ENCODE results near the gene PNMA6F. TPM values are rescaled to one million over a fixed set of nuclear protein-coding genes. Genes with fewer than 3 reads are reported as not detected.
A peak's percentile ranks its signal among the peaks of the same experiment; 100 is the strongest.

Gene PNMA6F
- not detected for total RNA-seq

DNA sequence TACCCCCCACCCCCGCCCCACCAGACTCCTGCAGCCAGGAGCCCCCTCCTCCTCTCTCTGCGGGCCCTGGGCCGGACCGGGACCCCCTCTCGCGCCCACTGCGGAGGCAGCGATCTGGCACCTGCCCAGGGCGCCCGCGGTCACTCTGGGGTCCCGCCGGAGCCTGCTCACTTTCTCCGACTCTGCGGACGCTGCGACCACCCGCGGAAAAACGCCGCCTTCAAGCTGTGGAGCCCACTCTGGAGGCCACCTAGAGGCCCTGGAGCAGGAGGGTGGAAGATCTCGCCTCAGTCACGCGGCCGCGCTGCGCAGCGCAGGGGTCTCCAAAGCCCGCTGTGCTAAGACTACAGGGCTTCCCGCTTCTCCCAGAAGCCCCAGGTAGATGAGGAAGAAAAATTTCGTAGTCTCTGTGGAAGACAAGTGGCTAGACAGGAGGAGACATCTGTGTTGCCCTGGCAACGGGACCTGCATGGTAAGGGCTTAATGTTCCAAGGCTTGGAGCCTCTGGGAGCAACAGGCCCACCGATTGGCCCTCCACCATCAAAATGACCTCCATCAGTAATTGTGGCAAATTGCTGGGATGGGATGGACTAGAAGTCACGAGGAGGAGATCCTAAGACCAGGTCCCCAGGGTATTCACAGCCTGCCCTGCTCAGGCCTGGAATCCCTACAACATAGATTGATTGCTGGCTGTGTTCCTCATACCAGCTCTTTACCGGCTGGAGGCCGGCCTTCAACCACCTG lies at the start of gene PNMA6F:
PNMA6F (minus strand) TSS at position 387 of the 744 bp plus-strand sequence. CDS start 1,093 bp downstream, outside the sequence.
- intact Hi-C loops (cut with DNase I, micrococcal nuclease): no loop called here
- peaks cover 5% of the 10 kb centered on the region for H3K27me3 Mint-ChIP-seq
- H3K9me3 Mint-ChIP-seq (ENCODE audit: low read depth): no peaks in the 10 kb centered on the region
- H3K4me1 Mint-ChIP-seq: peaks cover 5% of the 10 kb centered on the region
- ATAC-seq (no peak), DNase-seq (no peak)
- ChIA-PET CTCF (no interaction called here), POLR2A (no interaction called here)
- no peaks in the 10 kb centered on the region for H3K36me3 Mint-ChIP-seq (ENCODE audit: low read depth)
- H3K4me3 Mint-ChIP-seq: no peak within 1 kb of the TSS
- H3K27ac Mint-ChIP-seq: no peak within 1 kb of the TSS

DNA sequence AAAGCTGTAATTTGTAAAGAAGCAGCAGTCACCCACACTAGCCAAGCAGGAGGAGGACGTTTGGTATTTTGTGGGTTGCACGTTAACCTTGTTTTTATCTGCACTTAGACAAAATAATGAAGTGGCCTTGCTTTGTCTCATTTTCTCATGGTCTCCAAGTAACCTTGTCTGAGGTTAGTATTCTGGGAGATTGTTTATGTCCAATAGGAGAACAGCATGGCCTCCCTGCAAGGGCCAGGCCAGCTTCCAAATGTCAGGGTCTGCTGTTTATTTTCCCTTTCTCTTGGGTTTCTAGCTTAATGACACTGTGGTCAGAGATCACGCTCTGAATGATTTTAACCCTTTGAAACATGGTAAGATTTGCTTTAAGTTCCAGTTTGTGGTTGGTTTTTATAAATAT lies 49.7 kb upstream of the PNMA6F start:
- ChIA-PET POLR2A (no interaction called here), CTCF (no interaction called here)
- H3K9me3 Mint-ChIP-seq (ENCODE audit: low read depth): no peaks in the 10 kb centered on the region
- intact Hi-C loops (cut with DNase I, micrococcal nuclease): no loop called here
- H3K27ac Mint-ChIP-seq: no peak overlapping the region
- H3K27me3 Mint-ChIP-seq: no peaks in the 10 kb centered on the region
- no peak overlapping the region for H3K4me3 Mint-ChIP-seq
- no peak for DNase-seq
- peaks cover 7% of the 10 kb centered on the region for H3K4me1 Mint-ChIP-seq
- no peaks in the 10 kb centered on the region for H3K36me3 Mint-ChIP-seq (ENCODE audit: low read depth)
- no peak for ATAC-seq

DNA sequence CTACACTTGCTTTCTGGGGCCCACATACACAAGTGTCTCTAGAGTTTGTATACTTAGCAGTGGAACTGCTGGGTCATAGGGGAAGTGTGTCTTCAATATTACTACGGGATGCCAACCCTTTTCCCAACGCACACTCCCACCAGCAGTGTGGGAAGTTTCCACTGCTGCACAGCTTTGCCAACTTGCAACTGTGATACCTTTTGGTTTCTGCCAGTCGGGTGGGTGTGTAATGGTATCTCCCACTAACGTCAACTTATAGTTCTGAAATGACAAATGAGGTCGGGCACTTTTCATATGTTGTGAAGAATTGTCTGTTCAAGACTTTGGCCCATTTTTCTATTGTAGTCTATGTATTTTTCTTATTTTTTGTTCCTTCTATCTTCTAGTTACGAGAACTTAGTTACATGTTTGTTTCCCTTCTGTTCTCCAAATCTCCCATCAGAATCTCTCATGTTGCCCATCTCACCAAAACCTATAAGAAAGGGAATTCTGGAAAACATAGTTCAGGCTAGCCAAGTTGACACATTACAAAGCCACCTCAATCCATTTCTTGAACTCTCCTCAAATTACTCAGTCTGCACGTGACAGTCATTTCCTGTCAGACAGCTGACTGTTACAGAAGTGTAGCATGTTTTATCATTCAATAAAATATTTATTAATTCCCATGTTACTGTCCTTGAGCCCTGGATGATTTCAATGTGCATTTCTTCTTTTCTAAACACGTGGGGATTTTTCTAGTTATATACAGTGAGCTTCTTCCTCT lies 48.9 kb upstream of the PNMA6F start:
- no peak overlapping the region for H3K27ac Mint-ChIP-seq
- H3K27me3 Mint-ChIP-seq: no peaks in the 10 kb centered on the region
- H3K36me3 Mint-ChIP-seq (ENCODE audit: low read depth): no peaks in the 10 kb centered on the region
- ATAC-seq (peak; percentile 44), DNase-seq (peak; percentile 15)
- intact Hi-C loops (cut with DNase I, micrococcal nuclease): no loop called here
- H3K4me3 Mint-ChIP-seq: no peak overlapping the region
- no peaks in the 10 kb centered on the region for H3K9me3 Mint-ChIP-seq (ENCODE audit: low read depth)
- CTCF ChIA-PET: no interaction called here
- POLR2A ChIA-PET: no interaction called here
- peaks cover 7% of the 10 kb centered on the region for H3K4me1 Mint-ChIP-seq

DNA sequence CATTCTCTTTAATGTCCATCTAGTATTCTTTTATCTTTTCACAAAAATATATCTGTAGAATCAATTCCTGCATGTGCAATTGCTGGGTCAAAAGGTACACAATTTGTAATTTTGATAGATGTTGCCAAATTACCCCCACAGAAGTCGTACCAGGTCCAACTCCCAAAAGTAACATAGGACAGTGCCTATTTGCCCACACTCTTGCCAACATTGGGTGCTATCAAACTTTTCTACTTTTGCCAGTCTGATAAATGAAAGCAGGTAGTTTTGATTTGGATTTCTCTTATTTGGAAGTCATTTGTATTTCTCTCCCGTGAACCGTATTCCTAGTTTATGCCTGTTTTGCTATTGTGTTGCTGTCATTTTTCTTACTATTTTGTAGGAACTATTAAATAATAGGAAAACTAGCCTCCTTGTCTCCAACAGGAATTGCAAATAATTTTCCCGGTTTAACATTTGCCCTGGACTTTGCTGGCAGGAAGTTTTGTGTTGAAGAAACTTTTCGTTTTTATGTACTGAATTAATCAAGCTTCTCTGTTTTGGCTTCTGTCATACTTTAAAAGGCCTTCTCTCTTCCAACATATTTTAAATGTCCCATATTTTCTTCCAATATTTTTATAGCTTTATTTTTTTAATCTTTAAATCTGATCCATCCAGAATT lies 45.4 kb upstream of the PNMA6F start:
- H3K27ac Mint-ChIP-seq: no peak overlapping the region
- intact Hi-C loops (cut with DNase I, micrococcal nuclease): no loop called here
- ATAC-seq (no peak), DNase-seq (no peak)
- POLR2A ChIA-PET: no interaction called here
- H3K4me3 Mint-ChIP-seq: no peak overlapping the region
- H3K27me3 Mint-ChIP-seq: no peaks in the 10 kb centered on the region
- CTCF ChIA-PET: no interaction called here
- no peaks in the 10 kb centered on the region for H3K36me3 Mint-ChIP-seq (ENCODE audit: low read depth)
- H3K4me1 Mint-ChIP-seq: peaks cover 7% of the 10 kb centered on the region
- H3K9me3 Mint-ChIP-seq (ENCODE audit: low read depth): no peaks in the 10 kb centered on the region

DNA sequence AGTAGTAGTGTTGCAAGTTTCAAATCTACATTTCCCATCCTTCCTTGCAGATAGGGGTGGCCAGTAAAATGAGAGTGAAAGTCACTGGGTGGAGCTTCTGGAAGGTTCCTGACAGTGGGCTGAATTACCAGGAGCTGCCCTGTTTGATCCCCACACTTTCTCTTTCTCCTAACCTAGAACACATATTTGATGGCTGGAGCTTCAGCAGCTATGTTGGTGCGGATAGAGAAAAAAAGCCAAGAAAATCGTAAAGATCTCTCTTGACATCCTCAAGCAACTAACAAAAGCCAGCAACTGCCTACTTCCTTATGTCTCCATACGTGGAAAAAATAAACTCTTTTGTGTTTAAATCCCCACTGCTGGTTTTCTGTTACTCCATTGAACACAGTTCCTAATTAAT lies 44.6 kb upstream of the PNMA6F start:
- CTCF ChIA-PET: interaction anchor here (0.7 kb wide), 1 partner anchor 302 kb away, joined by 5 read pairs; no protein-coding TSS in a partner anchor
- no peaks in the 10 kb centered on the region for H3K9me3 Mint-ChIP-seq (ENCODE audit: low read depth)
- POLR2A ChIA-PET: no interaction called here
- no peak for DNase-seq
- H3K27ac Mint-ChIP-seq: no peak overlapping the region
- no peaks in the 10 kb centered on the region for H3K27me3 Mint-ChIP-seq
- no peak for ATAC-seq
- peaks cover 7% of the 10 kb centered on the region for H3K4me1 Mint-ChIP-seq
- H3K36me3 Mint-ChIP-seq (ENCODE audit: low read depth): no peaks in the 10 kb centered on the region
- no peak overlapping the region for H3K4me3 Mint-ChIP-seq
- intact Hi-C loops (cut with DNase I, micrococcal nuclease): no loop called here

DNA sequence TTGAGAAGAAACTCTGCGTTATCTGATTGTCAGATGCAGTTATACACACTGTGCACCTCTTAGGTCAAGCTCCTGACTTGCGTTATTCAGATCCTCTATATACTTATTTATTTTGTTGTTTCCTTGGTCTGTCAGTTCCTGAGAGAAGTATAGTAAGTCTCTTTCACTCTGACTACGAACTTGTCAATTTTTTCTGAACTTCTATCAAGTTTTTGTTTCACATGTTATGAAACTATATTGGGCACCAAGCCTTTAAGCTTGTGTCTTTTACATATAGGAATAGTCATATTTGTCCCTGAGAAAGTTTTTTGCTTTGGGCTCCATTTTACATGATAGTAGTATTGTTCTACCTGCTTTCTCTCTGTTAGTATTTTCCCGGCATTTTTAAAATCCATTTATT lies 44.1 kb upstream of the PNMA6F start:
- Mint-ChIP-seq H3K9me3 (ENCODE audit: low read depth) (no peaks in the 10 kb centered on the region), H3K27ac (no peak overlapping the region), H3K4me1 (peaks cover 3% of the 10 kb centered on the region), H3K27me3 (no peaks in the 10 kb centered on the region), H3K36me3 (ENCODE audit: low read depth) (no peaks in the 10 kb centered on the region), H3K4me3 (no peak overlapping the region)
- ChIA-PET CTCF (interaction anchor here (0.7 kb wide), 1 partner anchor 302 kb away, joined by 5 read pairs; no protein-coding TSS in a partner anchor), POLR2A (no interaction called here)
- DNase-seq: no peak
- intact Hi-C loops (cut with DNase I, micrococcal nuclease): no loop called here
- ATAC-seq: peak; percentile 39

DNA sequence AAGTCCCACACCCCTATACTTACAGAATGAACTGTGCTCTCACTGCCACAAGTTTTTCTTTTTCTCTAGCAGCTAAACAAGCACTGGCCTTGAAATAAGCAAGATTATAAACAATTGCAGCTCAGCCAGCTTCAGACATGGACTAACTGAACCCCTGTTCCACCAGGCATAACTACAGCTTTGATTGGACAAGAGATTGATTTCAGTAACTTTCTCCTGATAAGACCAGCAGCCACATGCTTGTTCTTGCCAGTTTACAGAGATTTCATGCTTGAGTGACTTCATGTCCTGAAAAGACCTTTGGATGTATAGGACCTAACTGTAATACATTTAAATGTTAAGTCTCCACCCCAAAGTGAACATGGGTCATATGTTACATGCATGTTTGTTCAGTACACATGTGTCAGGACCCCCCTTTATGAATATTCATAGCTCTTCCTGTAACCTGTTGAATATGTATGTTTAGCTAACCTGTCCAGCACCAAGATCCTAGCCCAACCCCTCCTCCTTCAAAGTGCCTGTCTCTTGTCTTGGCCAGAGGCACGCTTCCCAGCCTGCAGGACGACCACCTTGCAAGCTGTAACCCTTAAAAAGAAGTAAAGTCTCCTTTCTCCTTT lies 40.3 kb upstream of the PNMA6F start:
- no peak overlapping the region for H3K4me3 Mint-ChIP-seq
- H3K36me3 Mint-ChIP-seq (ENCODE audit: low read depth): peaks cover 2% of the 10 kb centered on the region
- no peak for DNase-seq
- H3K27ac Mint-ChIP-seq: no peak overlapping the region
- intact Hi-C loops (cut with DNase I, micrococcal nuclease): no loop called here
- POLR2A ChIA-PET: no interaction called here
- no peaks in the 10 kb centered on the region for H3K9me3 Mint-ChIP-seq (ENCODE audit: low read depth)
- ATAC-seq: no peak
- CTCF ChIA-PET: interaction anchor here (0.5 kb wide), 1 partner anchor 9 kb away, joined by 3 read pairs; no protein-coding TSS in a partner anchor
- H3K27me3 Mint-ChIP-seq: no peaks in the 10 kb centered on the region
- H3K4me1 Mint-ChIP-seq: no peaks in the 10 kb centered on the region

DNA sequence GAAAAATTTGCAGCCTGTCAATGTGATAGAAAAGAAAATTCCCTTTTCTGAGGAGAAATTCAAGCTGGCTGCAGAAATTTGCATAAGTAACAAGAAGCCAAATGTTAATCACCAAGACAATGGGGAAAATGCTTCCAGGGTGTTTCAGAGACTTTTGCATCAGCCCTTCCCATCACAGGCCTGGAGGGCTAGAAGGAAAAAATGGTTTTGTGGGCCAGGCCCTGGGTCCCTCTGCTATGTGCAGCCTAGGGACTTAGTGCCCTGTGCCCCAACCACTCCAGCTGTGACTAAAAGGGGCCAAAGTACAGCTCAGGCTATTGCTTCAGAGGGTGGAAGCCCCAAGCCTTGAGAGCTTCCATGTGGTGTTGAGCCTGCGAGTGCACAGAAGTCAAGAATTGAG lies 36.3 kb upstream of the PNMA6F start:
- ATAC-seq (no peak), DNase-seq (no peak)
- Mint-ChIP-seq H3K4me1 (no peaks in the 10 kb centered on the region), H3K9me3 (ENCODE audit: low read depth) (no peaks in the 10 kb centered on the region), H3K27ac (no peak overlapping the region), H3K4me3 (no peak overlapping the region), H3K36me3 (ENCODE audit: low read depth) (peaks cover 2% of the 10 kb centered on the region), H3K27me3 (no peaks in the 10 kb centered on the region)
- intact Hi-C loops (cut with DNase I, micrococcal nuclease): no loop called here
- POLR2A ChIA-PET: no interaction called here
- CTCF ChIA-PET: no interaction called here

DNA sequence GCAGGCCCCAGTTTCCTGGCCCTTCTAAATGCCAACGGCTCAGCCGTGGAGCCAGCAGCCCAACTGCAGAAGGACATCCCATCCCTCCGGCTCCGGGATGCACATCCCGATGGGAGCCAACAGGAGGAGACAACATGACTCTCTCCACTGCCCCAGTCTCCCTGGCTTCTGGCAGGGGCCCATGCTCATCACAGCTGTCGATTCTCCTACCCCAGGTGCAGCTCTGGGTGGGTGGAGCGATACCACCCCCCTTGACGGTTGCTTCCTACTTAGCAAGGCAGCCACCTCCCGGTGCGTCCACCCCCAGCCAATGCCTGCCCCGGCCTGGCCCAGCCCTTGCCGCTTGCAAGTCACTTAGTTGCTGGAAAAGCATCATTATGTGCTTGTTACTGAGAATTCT lies 31.8 kb upstream of the PNMA6F start:
- Mint-ChIP-seq H3K4me3 (no peak overlapping the region), H3K27me3 (no peaks in the 10 kb centered on the region), H3K9me3 (ENCODE audit: low read depth) (no peaks in the 10 kb centered on the region), H3K4me1 (peaks cover 2% of the 10 kb centered on the region), H3K36me3 (ENCODE audit: low read depth) (peaks cover 17% of the 10 kb centered on the region), H3K27ac (no peak overlapping the region)
- ChIA-PET POLR2A (no interaction called here), CTCF (no interaction called here)
- no peak for ATAC-seq
- intact Hi-C loops (cut with DNase I, micrococcal nuclease): no loop called here
- DNase-seq: no peak

DNA sequence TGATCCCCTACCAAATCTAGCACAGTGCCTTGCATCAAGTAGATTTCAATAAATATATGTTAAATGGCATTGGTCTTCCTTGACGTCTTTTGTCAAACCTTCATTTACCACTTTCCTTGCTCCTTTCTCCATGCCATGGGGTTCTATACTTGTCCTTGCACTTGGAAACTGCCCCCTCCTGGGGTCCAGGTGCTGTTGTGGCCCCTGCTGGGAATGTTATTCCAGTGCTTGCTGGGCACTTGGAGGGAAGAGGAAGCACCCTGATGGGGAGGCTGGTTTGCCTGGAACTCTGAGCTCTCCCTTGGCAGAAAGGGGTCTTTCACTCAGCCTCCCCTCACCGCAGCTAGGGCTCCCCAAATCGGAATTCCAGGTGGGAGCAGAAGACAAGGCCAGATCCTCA lies 31.3 kb upstream of the PNMA6F start:
- Mint-ChIP-seq H3K9me3 (ENCODE audit: low read depth) (no peaks in the 10 kb centered on the region), H3K27me3 (no peaks in the 10 kb centered on the region), H3K4me3 (no peak overlapping the region), H3K4me1 (peaks cover 3% of the 10 kb centered on the region), H3K36me3 (ENCODE audit: low read depth) (peaks cover 18% of the 10 kb centered on the region), H3K27ac (no peak overlapping the region)
- intact Hi-C loops (cut with DNase I, micrococcal nuclease): no loop called here
- no peak for DNase-seq
- ChIA-PET POLR2A (no interaction called here), CTCF (interaction anchor here (1.1 kb wide), 1 partner anchor 9 kb away, joined by 3 read pairs; no protein-coding TSS in a partner anchor)
- ATAC-seq: no peak

DNA sequence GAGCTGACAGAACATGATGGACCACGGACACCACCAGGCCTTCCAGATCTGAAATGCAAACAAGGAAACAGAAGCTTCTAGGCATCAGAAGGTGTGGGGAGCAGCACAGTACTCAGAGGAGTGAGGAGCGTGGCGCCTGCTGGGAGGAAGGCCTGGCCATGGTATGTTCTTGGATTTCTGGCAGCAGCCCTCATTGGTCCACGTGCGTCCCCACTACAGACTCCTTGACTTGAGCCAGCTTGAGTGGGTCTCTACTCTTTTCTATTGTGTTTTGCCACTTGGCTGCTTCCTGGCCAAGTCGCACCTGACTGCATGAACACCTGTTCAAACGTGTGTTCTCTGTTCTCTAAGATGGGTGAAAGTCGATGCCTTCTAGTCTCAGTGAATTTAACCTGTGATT lies 30.4 kb upstream of the PNMA6F start:
- H3K4me1 Mint-ChIP-seq: peaks cover 3% of the 10 kb centered on the region
- ChIA-PET POLR2A (no interaction called here), CTCF (interaction anchor here (1.1 kb wide), 1 partner anchor 10 kb away, joined by 3 read pairs; no protein-coding TSS in a partner anchor)
- no peak overlapping the region for H3K27ac Mint-ChIP-seq
- DNase-seq (no peak), ATAC-seq (no peak)
- H3K27me3 Mint-ChIP-seq: no peaks in the 10 kb centered on the region
- peaks cover 19% of the 10 kb centered on the region for H3K36me3 Mint-ChIP-seq (ENCODE audit: low read depth)
- intact Hi-C loops (cut with DNase I, micrococcal nuclease): no loop called here
- H3K9me3 Mint-ChIP-seq (ENCODE audit: low read depth): no peaks in the 10 kb centered on the region
- no peak overlapping the region for H3K4me3 Mint-ChIP-seq
